Endothelial cell of umbilical vein (primary cell): Measurements from ENCODE around the gene DLL1. TPM values are rescaled to one million over a fixed set of nuclear protein-coding genes. Genes with fewer than 3 reads are reported as not detected.

Experiments
- BruUV-seq: library from RNA; stranded (reverse); fragments of 400-500 nt; replicated peaks from 2 replicates; lab custom pipeline; 2021; lab: Mats Ljungman, UMichigan
- CTCF ChIA-PET: fragments of 300-600, 350-600 bp; sonication (Branson Sonifier 250); formaldehyde crosslinking; loops from one replicate; lab custom pipeline; 2021; ENCODE audit warnings: antibody characterized with exemption, inconsistent platforms; lab: Charles Lee
- POLR2A ChIA-PET: fragments of 300-600, 350-600 bp; sonication (Branson Sonifier 250); formaldehyde crosslinking; loops from one replicate; lab custom pipeline; 2021; ENCODE audit warnings: antibody characterized with exemption, inconsistent platforms; lab: Charles Lee
- DNase-seq: peaks from one replicate; pipeline ENCODE4 v3.0.0-alpha.2; 2011; ENCODE audit warnings: low read depth, low spot score
- FAIRE-seq: peaks from 2 replicates; lab custom pipeline; 2011; peaks lifted over from hg19 to GRCh38; lab: Jason Lieb, UNC
- H2AFZ ChIP-seq: 2 replicates; pipeline ENCODE4 v1.6.0; 2012; ENCODE audit warnings: low read depth, low read length, control low read depth, inconsistent platforms
- H3K27ac ChIP-seq: 2 replicates; pipeline ENCODE4 v1.5.1; 2011; ENCODE audit warnings: low read depth, mild to moderate bottlenecking, control low read depth, low read length, moderate library complexity; ENCODE audit not compliant: insufficient read depth
- H3K27me3 ChIP-seq, 2 experiments: 2 replicates each; pipeline versions ENCODE4 v1.6.0 to v1.6.1; 2011; ENCODE audit warnings: low read length in 2 of 2, mixed read lengths in 1 of 2; ENCODE audit not compliant: control insufficient read depth in 2 of 2, insufficient read depth in 2 of 2
- H3K36me3 ChIP-seq, 2 experiments: 2 replicates in 1 of 2; 3 replicates in 1 of 2; pipeline ENCODE4 v1.5.1; 2011; ENCODE audit warnings: low read length in 2 of 2, mild to moderate bottlenecking in 1 of 2, moderate library complexity in 1 of 2; ENCODE audit not compliant: control insufficient read depth in 2 of 2, insufficient read depth in 2 of 2; ENCODE audit errors: extremely low read depth in 1 of 2
- H3K4me1 ChIP-seq: 3 replicates; pipeline ENCODE4 v1.5.1; 2011; ENCODE audit warnings: mild to moderate bottlenecking, low read length; ENCODE audit not compliant: control insufficient read depth, insufficient read depth; ENCODE audit errors: extremely low read depth
- H3K4me2 ChIP-seq: 2 replicates; pipeline ENCODE4 v1.6.1; 2011; ENCODE audit warnings: low read length, control low read depth, mixed read lengths; ENCODE audit not compliant: insufficient read depth
- H3K4me3 ChIP-seq, 3 experiments: fragments of 200-600 bp in 1 of 3; sonication (generic), shearing (Covaris generic) in 1 of 3; replicated peaks in 1 of 3; 2 replicates each; pipeline ENCODE4 v1.5.1; 2011 to 2016; ENCODE audit warnings: control low read depth in 3 of 3, low read length in 3 of 3, mild to moderate bottlenecking in 2 of 3, inconsistent platforms in 1 of 3, low read depth in 1 of 3, moderate library complexity in 1 of 3; ENCODE audit not compliant: insufficient read depth in 1 of 3
- H3K79me2 ChIP-seq: 2 replicates; pipeline ENCODE4 v1.6.0; 2012; ENCODE audit warnings: low read length, inconsistent platforms; ENCODE audit not compliant: control insufficient read depth, insufficient read depth
- H3K9ac ChIP-seq: replicated peaks from 2 replicates; pipeline ENCODE3; 2011; ENCODE audit warnings: low read length, control low read depth; ENCODE audit not compliant: insufficient read depth; ENCODE audit errors: extremely low read depth
- H3K9me1 ChIP-seq: replicated peaks from 3 replicates; pipeline ENCODE4 v1.6.0; 2011; ENCODE audit warnings: mild to moderate bottlenecking, low read length; ENCODE audit not compliant: control insufficient read depth, insufficient read depth; ENCODE audit errors: extremely low read depth
- H3K9me3 ChIP-seq: replicated peaks from 2 replicates; pipeline ENCODE4 v1.5.1; 2012; ENCODE audit warnings: low read length, inconsistent platforms; ENCODE audit not compliant: control insufficient read depth, insufficient read depth
- H4K20me1 ChIP-seq: replicated peaks from 2 replicates; pipeline ENCODE3; 2011; ENCODE audit warnings: mild to moderate bottlenecking, low read length; ENCODE audit not compliant: control insufficient read depth, insufficient read depth; ENCODE audit errors: extremely low read depth
- CTCF ChIP-seq, 2 donors: IDR thresholded peaks; 1 replicate in 1 of 2; 2 replicates in 1 of 2; pipeline ENCODE4 v1.5.1; 2011; ENCODE audit warnings: low read length in 2 of 2, mild to moderate bottlenecking in 2 of 2, moderate library complexity in 2 of 2, control low read depth in 1 of 2, inconsistent platforms in 1 of 2, low read depth in 1 of 2; ENCODE audit not compliant: insufficient read depth in 1 of 2; ENCODE audit errors: extremely low read depth in 1 of 2
- EZH2 ChIP-seq: IDR thresholded peaks from 2 replicates; pipeline ENCODE4 v1.6.1; 2012; ENCODE audit warnings: borderline replicate concordance, low read depth, mild to moderate bottlenecking, moderate library complexity, low read length, inconsistent platforms; ENCODE audit not compliant: severe bottlenecking
- FOS ChIP-seq: IDR thresholded peaks from 2 replicates; pipeline ENCODE4 v1.6.1; 2011; ENCODE audit warnings: mild to moderate bottlenecking, low read length, moderate library complexity, borderline replicate concordance; ENCODE audit not compliant: insufficient read depth
- GATA2 ChIP-seq: IDR thresholded peaks from 2 replicates; pipeline ENCODE4 v1.7.0; 2011; ENCODE audit warnings: low read depth, mild to moderate bottlenecking, moderate library complexity, mixed read lengths, low read length; ENCODE audit not compliant: insufficient read length, insufficient read depth
- JUN ChIP-seq: IDR thresholded peaks from 2 replicates; pipeline ENCODE4 v1.6.1; 2011; ENCODE audit warnings: borderline replicate concordance, low read depth; ENCODE audit not compliant: insufficient read length, insufficient read depth
- MAX ChIP-seq: IDR thresholded peaks from 2 replicates; pipeline ENCODE4 v1.6.1; 2011; ENCODE audit not compliant: insufficient read depth, insufficient read length
- MYC ChIP-seq: IDR thresholded peaks from one replicate; pipeline ENCODE4 v1.6.1; 2011; ENCODE audit warnings: mild to moderate bottlenecking, low read depth, low read length
- POLR2A ChIP-seq: IDR thresholded peaks from 2 replicates; pipeline ENCODE4 v1.6.1; 2012; ENCODE audit warnings: low read depth, mild to moderate bottlenecking, control low read depth, low read length
- POLR2AphosphoS5 ChIP-seq: IDR thresholded peaks from 2 replicates; pipeline ENCODE4 v1.6.1; 2012; ENCODE audit warnings: low read depth, mild to moderate bottlenecking, control low read depth, low read length, moderate library complexity; ENCODE audit not compliant: insufficient read depth
- dilution Hi-C: fragments of 300-500 bp; cut with MboI; formaldehyde crosslinking; loops from one replicate; pipeline ENCODE4 v1.15.0; 2019; ENCODE audit warnings: low sequenced_read_pairs; ENCODE audit not compliant: extremely low pct_ligation_motif_present
- intact Hi-C: fragments of 100-400 bp; cut with micrococcal nuclease; formaldehyde crosslinking; loops from one replicate; pipeline ENCODE4 v1.10.0; 2022
- polyA plus RNA-seq, 4 experiments: library from polyadenylated mRNA; depleted of rRNA in 3 of 4; stranded (reverse) in 3 of 4; unstranded in 1 of 4; fragments of >200 nt; gene quantifications; 2 replicates each; pipeline versions ENCODE4 v1.2.1 to v1.2.3, GENCODE V29; 2011 to 2012; ENCODE audit warnings: missing spikeins in 1 of 4
- total RNA-seq: library from RNA; stranded (reverse); gene quantifications from 2 replicates; pipeline ENCODE4 v1.2.3, GENCODE V29; 2021

The DLL1 gene
- total and polyA plus RNA-seq, 2 donors (not counting 3 experiments of a cell fraction or from before 2014, with no cell fraction given) = 1.4 to 2.3 TPM

- H3K4me3 ChIP-seq = no peak overlapping the region
- H2AFZ ChIP-seq = no peak overlapping the region
- H4K20me1 ChIP-seq = no peaks in the 10 kb centered on the region
- no TSS peak for BruUV-seq
- intact Hi-C loops = loop anchor here (1.0 to 5.0 kb wide), 4 partner anchors 14 to 502 kb away; partner anchors contain the start of gene FAM120B
- H3K36me3 ChIP-seq = no peaks in the 10 kb centered on the region
- H3K79me2 ChIP-seq = no peaks in the 10 kb centered on the region
- H3K4me1 ChIP-seq = peaks cover 28% of the 10 kb centered on the region
- H3K9me1 ChIP-seq = no peaks in the 10 kb centered on the region
- ChIA-PET CTCF (interaction anchor here (2.1 to 7.1 kb wide), 3 partner anchors 225 to 502 kb away, joined by 6 to 62 read pairs (median 13); no protein-coding TSS in a partner anchor), POLR2A (no interaction called here)
- H3K9ac ChIP-seq = no peak overlapping the region
- peaks cover 33 to 77% of the 10 kb centered on the region in 2 experiments for H3K27me3 ChIP-seq
- no peak for TF ChIP-seq FOS
- no peak for TF ChIP-seq GATA2
- no peak for TF ChIP-seq POLR2AphosphoS5
- no peak for TF ChIP-seq MAX
- no peak for TF ChIP-seq MYC
- TF ChIP-seq CTCF (IDR thresholded peaks at IDR 0.05; ENCODE audit: extremely low read depth in 1 of 2, insufficient read depth in 1 of 2, low read depth in 1 of 2, low read length in 2 of 2) = no peak
- no peak for TF ChIP-seq JUN
- no peak for TF ChIP-seq POLR2A
- TF ChIP-seq EZH2 = no peak
- dilution Hi-C loops = no loop called here
- no peaks in the 10 kb centered on the region for H3K9me3 ChIP-seq
- no peak overlapping the region for H3K27ac ChIP-seq
- DNase-seq (no peak), FAIRE-seq (no peak)
- no peak overlapping the region for H3K4me2 ChIP-seq
Measured at GRCh38 chr6:170292407-170293158, 1.7 kb upstream of the DLL1 start.
